AG04450 (cell line): ENCODE data around the gene DCDC2. TPM values are rescaled to one million over a fixed set of nuclear protein-coding genes. Genes with fewer than 3 reads are reported as not detected.
"Not testable (repeated sequence)": the region's sequence is repeated elsewhere in the genome, so short reads cannot be mapped to it uniquely, and the experiment has no call there.

Source experiments
- CTCF ChIA-PET: fragments of 300-600, 350-600 bp; formaldehyde crosslinking; extraction: SDS; loops from one replicate; lab custom pipeline; 2022; ENCODE audit warnings: antibody characterized with exemption, inconsistent platforms; lab: Charles Lee
- POLR2A ChIA-PET: fragments of 350-600 bp; formaldehyde crosslinking; extraction: SDS; loops from one replicate; lab custom pipeline; 2021; ENCODE audit warnings: antibody characterized with exemption, inconsistent platforms; lab: Yijun Ruan, JAX
- DNase-seq: peaks from one replicate; pipeline ENCODE4 v3.0.0-alpha.2; 2011; ENCODE audit warnings: low read depth, low spot score
- H3K27ac ChIP-seq: one replicate; pipeline ENCODE4 v1.5.1; 2012; ENCODE audit warnings: low read depth, low read length, control low read depth
- H3K27me3 ChIP-seq: one replicate; pipeline ENCODE4 v1.6.0; 2012; ENCODE audit warnings: low read length; ENCODE audit not compliant: control insufficient read depth, insufficient read depth
- H3K4me3 ChIP-seq: 2 replicates; pipeline ENCODE4 v1.5.1; 2011; ENCODE audit warnings: mild to moderate bottlenecking, low read depth, low read length, control low read depth
- H3K9me3 ChIP-seq: 2 replicates; pipeline ENCODE4 v1.5.1; 2012; ENCODE audit warnings: low read length; ENCODE audit not compliant: control insufficient read depth, insufficient read depth
- polyA plus RNA-seq: library from polyadenylated mRNA; depleted of rRNA; stranded (reverse); fragments of >200 nt; gene quantifications from 2 replicates; pipeline ENCODE4 v1.2.3, GENCODE V29; 2011
- TF ChIP-seq, protein P1 (sequence below): IDR thresholded peaks from 2 replicates; pipeline ENCODE4 v1.5.1; 2011; ENCODE audit warnings: low read depth, low read length, control low read depth, inconsistent platforms

Gene DCDC2
- polyA plus RNA-seq, 1 experiment: 0.02 TPM

DNA sequence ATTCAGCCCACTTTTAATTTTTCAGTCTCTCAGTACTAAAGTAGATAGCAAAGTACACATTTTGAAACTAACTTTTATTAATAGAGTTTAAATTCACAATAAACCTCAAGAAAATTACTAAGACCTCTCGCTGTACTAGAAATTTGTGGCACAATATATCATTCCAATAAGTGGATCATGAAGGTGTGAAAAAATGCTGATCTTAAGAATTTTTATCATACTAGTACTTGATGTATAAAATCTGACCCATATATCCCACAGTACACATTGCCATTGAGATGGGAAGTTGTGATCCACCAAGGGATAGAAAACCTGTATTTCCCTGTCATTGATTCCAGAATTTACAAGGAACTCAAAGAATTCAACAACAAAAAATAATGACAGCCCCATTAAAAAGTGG lies 85.7 kb downstream of the DCDC2 start:
- ChIA-PET POLR2A (no interaction called here), CTCF (no interaction called here)
- no peak for DNase-seq
- Histone ChIP-seq H3K9me3 (no peaks in the 10 kb centered on the region), H3K27me3 (no peaks in the 10 kb centered on the region), H3K27ac (no peak overlapping the region), H3K4me3 (no peak overlapping the region)
- TF ChIP-seq, protein P1, sequence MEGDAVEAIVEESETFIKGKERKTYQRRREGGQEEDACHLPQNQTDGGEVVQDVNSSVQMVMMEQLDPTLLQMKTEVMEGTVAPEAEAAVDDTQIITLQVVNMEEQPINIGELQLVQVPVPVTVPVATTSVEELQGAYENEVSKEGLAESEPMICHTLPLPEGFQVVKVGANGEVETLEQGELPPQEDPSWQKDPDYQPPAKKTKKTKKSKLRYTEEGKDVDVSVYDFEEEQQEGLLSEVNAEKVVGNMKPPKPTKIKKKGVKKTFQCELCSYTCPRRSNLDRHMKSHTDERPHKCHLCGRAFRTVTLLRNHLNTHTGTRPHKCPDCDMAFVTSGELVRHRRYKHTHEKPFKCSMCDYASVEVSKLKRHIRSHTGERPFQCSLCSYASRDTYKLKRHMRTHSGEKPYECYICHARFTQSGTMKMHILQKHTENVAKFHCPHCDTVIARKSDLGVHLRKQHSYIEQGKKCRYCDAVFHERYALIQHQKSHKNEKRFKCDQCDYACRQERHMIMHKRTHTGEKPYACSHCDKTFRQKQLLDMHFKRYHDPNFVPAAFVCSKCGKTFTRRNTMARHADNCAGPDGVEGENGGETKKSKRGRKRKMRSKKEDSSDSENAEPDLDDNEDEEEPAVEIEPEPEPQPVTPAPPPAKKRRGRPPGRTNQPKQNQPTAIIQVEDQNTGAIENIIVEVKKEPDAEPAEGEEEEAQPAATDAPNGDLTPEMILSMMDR: no peak

GRCh38 chr6:24270011-24270410 lies 87.8 kb downstream of the DCDC2 start:
- ChIA-PET CTCF (interaction anchor here (1.0 kb wide), 1 partner anchor 64 kb away, joined by 3 read pairs; no protein-coding TSS in a partner anchor), POLR2A (no interaction called here)
- no peak overlapping the region for H3K27ac ChIP-seq
- DNase-seq: no peak
- no peaks in the 10 kb centered on the region for H3K9me3 ChIP-seq
- TF ChIP-seq, protein P1: no peak
- H3K4me3 ChIP-seq: no peak overlapping the region
- H3K27me3 ChIP-seq: no peaks in the 10 kb centered on the region

- CTCF ChIA-PET, H3K4me3 ChIP-seq, DNase-seq: not testable (repeated sequence)
Observed at GRCh38 chr6:24258214-24258613, 99.6 kb downstream of the DCDC2 start.

DNA sequence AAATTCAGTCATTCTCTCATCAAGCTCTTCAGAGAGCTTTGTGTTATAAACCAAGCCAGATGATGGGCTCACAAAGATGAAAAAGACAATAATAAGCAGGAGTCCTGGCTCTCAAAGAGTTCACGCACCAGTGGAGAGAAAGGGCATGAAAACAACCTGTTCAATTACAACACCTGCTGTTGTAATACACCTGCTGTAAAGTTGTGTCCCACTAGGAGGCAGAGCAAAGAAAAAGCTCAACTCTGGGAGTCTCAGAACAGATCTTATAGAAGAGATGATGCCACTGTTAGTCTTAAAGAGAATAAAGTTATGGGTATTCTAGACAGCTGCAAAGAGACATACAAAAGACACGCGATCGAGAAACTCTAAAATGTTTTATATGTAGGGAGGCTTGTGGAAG lies 100.6 kb downstream of the DCDC2 start:
- POLR2A ChIA-PET: no interaction called here
- CTCF ChIA-PET: interaction anchor here (0.6 to 0.8 kb wide), 2 partner anchors 19 to 132 kb away, joined by 3 read pairs; no protein-coding TSS in a partner anchor
- DNase-seq: no peak

More at GRCh38 chr6:24258214-24258613, 99.6 kb downstream of the DCDC2 start:
- H3K27me3 ChIP-seq, POLR2A ChIA-PET, H3K27ac ChIP-seq: not testable (repeated sequence)
- peaks cover 14% of the 10 kb centered on the region; the same call in 1 of the 2 replicates for H3K9me3 ChIP-seq

DNA sequence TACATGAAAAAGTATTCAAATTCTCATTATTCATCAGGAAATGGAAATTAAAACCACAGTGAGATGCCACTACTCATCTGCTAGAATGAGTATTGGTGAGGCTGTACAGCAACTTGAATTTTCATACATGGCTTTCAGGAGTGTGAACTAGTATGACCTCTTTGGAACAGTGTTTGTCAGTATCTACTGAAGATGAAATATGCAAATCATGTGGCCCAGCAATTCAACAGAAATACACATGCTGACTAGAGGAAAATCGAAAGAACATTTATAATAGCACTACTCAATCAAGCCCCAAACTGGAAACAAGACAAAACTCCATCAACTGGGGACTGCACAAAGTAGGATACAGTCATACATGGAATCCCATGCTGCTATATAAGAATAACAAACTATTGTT lies 102.2 kb downstream of the DCDC2 start:
- TF ChIP-seq, protein P1: no peak
- ChIA-PET CTCF (no interaction called here), POLR2A (no interaction called here)
- DNase-seq: no peak
- H3K4me3 ChIP-seq: no peak overlapping the region
- no peaks in the 10 kb centered on the region for H3K27me3 ChIP-seq
- 0 out of 2 replicates have a peak, but pooled peaks cover 3% of the 10 kb centered on the region for H3K9me3 ChIP-seq
- no peak overlapping the region for H3K27ac ChIP-seq

More for the DNA sequence above, 100.6 kb downstream of the DCDC2 start:
- Histone ChIP-seq H3K27ac (no peak overlapping the region), H3K4me3 (no peak overlapping the region), H3K27me3 (no peaks in the 10 kb centered on the region), H3K9me3 (peaks cover 7% of the 10 kb centered on the region; the same call in 1 of the 2 replicates)
- TF ChIP-seq, protein P1: no peak
